CD4-positive, alpha-beta T cell (primary cell): ENCODE measurements around the gene SLC4A5. TPM values are rescaled to one million over a fixed set of nuclear protein-coding genes. Genes with fewer than 3 reads are reported as not detected.

Experiments used
- ATAC-seq: fragments of 200-7000 bp; cut with Tn5 transposase; one replicate; pipeline ENCODE4 v1.10.0; 2022; ENCODE audit warnings: mild to moderate bottlenecking; ENCODE audit not compliant: poor library complexity
- CTCF ChIA-PET: fragments of 350-600 bp; sonication (Branson Sonifier 250); formaldehyde crosslinking; loops from one replicate; lab custom pipeline; 2021; ENCODE audit warnings: antibody characterized with exemption, inconsistent platforms; lab: Charles Lee
- POLR2A ChIA-PET: fragments of 350-600 bp; sonication (Branson Sonifier 250); formaldehyde crosslinking; loops from one replicate; lab custom pipeline; 2021; ENCODE audit warnings: antibody characterized with exemption, inconsistent platforms; lab: Charles Lee
- DNase-seq, 14 experiments: peaks; one replicate each; pipeline ENCODE4 v3.0.0-alpha.2; 2013 to 2020; ENCODE audit warnings: mixed read lengths in 2 of 14
- H3K27ac ChIP-seq, 2 donors: one replicate each; pipeline versions ENCODE4 v1.5.1 to v1.7.0; 2013; ENCODE audit warnings: low read length in 2 of 2, low read depth in 1 of 2, mild to moderate bottlenecking in 1 of 2
- H3K27me3 ChIP-seq, 2 experiments: 1 replicate in 1 of 2; 2 replicates in 1 of 2; pipeline versions ENCODE4 v1.6.1 to v1.7.0; 2013; ENCODE audit warnings: low read length in 2 of 2, control low read depth in 1 of 2, mild to moderate bottlenecking in 1 of 2, moderate library complexity in 1 of 2; ENCODE audit not compliant: insufficient read depth in 2 of 2, control insufficient read depth in 1 of 2
- H3K36me3 ChIP-seq: one replicate; pipeline ENCODE4 v1.6.1; 2013; ENCODE audit warnings: low read length, control low read depth; ENCODE audit not compliant: insufficient read depth
- H3K4me1 ChIP-seq: one replicate; pipeline ENCODE4 v1.6.1; 2013; ENCODE audit warnings: low read length, control low read depth; ENCODE audit not compliant: insufficient read depth
- H3K4me3 ChIP-seq: one replicate; pipeline ENCODE4 v1.5.1; 2013; ENCODE audit warnings: mild to moderate bottlenecking, low read length, moderate library complexity
- H3K9me3 ChIP-seq, 2 experiments: 1 replicate in 1 of 2; 2 replicates in 1 of 2; pipeline versions ENCODE4 v1.6.1 to v1.7.0; 2013; ENCODE audit warnings: low read length in 2 of 2, mild to moderate bottlenecking in 2 of 2, control low read depth in 1 of 2, moderate library complexity in 1 of 2; ENCODE audit not compliant: control insufficient read depth in 1 of 2, insufficient read depth in 1 of 2
- H3K27ac Mint-ChIP-seq: one replicate; pipeline ENCODE4 v1.8.0; 2020; ENCODE audit warnings: mixed read lengths
- H3K27me3 Mint-ChIP-seq: one replicate; pipeline ENCODE4 v1.8.0; 2021; ENCODE audit warnings: mixed read lengths
- H3K36me3 Mint-ChIP-seq: one replicate; pipeline ENCODE4 v1.8.0; 2021; ENCODE audit warnings: low read depth, mixed read lengths
- H3K4me1 Mint-ChIP-seq: one replicate; pipeline ENCODE4 v1.8.0; 2021; ENCODE audit warnings: low read depth, mixed read lengths
- H3K4me3 Mint-ChIP-seq: one replicate; pipeline ENCODE4 v1.8.0; 2020; ENCODE audit warnings: mild to moderate bottlenecking, mixed read lengths
- H3K9me3 Mint-ChIP-seq: one replicate; pipeline ENCODE4 v1.8.0; 2020; ENCODE audit warnings: mixed read lengths
- intact Hi-C, 2 experiments: fragments of 100-400 bp; cut with DNase I in 1 of 2; cut with micrococcal nuclease in 1 of 2; formaldehyde crosslinking; loops; one replicate each; pipeline versions ENCODE4 v1.15.1 to v1.9.0; 2023 to 2025; cut with DNase I, micrococcal nuclease
- total RNA-seq, 174 experiments: library from RNA in 2 of 174; stranded (reverse) in 2 of 174; gene quantifications; one replicate each; pipeline ENCODE4 v1.2.3 and lab custom pipeline; 2021 to 2026
- TF ChIP-seq, protein P1 (sequence below): fragments of 200-600 bp; IDR thresholded peaks from one replicate; pipeline ENCODE4 v1.8.0; 2022; ENCODE audit warnings: antibody characterized with exemption, mild to moderate bottlenecking

Gene SLC4A5
- total RNA-seq, 2 experiments from 2014 or later: 7.8 to 10.4 TPM

DNA sequence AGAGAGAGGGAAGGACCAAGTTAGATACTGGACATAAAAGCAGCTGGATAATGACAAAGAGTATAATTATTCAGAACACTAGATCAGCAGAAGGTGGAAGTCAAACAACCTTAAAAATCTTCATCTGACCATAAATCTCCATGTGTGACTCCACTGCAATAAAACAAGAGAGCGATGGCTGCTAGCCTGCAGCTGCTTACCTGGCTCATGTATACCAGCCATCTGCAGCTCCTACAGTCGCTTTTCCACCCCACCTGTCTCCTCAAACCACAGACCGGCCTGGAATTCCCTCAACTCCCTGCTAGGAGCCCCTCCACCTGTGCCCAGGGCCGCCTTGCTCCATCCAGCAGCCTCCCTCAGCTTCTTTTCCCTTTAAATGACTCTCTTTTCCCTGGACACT lies 64.5 kb downstream of the SLC4A5 start:
- no peak overlapping the region for H3K27ac ChIP-seq
- H3K36me3 ChIP-seq: no peaks in the 10 kb centered on the region
- no peaks in the 10 kb centered on the region for H3K4me1 ChIP-seq
- intact Hi-C loops: no loop called here
- H3K27me3 ChIP-seq: no peaks in the 10 kb centered on the region
- no peaks in the 10 kb centered on the region for H3K27me3 Mint-ChIP-seq
- no peak overlapping the region for H3K4me3 Mint-ChIP-seq
- H3K27ac Mint-ChIP-seq: no peak overlapping the region
- no peaks in the 10 kb centered on the region for H3K9me3 ChIP-seq
- CTCF ChIA-PET: interaction anchor here (1.1 kb wide), 1 partner anchor 56 kb away, joined by 3 read pairs; no protein-coding TSS in a partner anchor
- no peaks in the 10 kb centered on the region for H3K4me1 Mint-ChIP-seq
- TF ChIP-seq, protein P1, sequence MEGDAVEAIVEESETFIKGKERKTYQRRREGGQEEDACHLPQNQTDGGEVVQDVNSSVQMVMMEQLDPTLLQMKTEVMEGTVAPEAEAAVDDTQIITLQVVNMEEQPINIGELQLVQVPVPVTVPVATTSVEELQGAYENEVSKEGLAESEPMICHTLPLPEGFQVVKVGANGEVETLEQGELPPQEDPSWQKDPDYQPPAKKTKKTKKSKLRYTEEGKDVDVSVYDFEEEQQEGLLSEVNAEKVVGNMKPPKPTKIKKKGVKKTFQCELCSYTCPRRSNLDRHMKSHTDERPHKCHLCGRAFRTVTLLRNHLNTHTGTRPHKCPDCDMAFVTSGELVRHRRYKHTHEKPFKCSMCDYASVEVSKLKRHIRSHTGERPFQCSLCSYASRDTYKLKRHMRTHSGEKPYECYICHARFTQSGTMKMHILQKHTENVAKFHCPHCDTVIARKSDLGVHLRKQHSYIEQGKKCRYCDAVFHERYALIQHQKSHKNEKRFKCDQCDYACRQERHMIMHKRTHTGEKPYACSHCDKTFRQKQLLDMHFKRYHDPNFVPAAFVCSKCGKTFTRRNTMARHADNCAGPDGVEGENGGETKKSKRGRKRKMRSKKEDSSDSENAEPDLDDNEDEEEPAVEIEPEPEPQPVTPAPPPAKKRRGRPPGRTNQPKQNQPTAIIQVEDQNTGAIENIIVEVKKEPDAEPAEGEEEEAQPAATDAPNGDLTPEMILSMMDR: no peak
- no peak for ATAC-seq
- H3K4me3 ChIP-seq: no peak overlapping the region
- DNase-seq: no peak
- POLR2A ChIA-PET: no interaction called here
- H3K36me3 Mint-ChIP-seq: peaks cover 12% of the 10 kb centered on the region
- H3K9me3 Mint-ChIP-seq: no peaks in the 10 kb centered on the region

DNA sequence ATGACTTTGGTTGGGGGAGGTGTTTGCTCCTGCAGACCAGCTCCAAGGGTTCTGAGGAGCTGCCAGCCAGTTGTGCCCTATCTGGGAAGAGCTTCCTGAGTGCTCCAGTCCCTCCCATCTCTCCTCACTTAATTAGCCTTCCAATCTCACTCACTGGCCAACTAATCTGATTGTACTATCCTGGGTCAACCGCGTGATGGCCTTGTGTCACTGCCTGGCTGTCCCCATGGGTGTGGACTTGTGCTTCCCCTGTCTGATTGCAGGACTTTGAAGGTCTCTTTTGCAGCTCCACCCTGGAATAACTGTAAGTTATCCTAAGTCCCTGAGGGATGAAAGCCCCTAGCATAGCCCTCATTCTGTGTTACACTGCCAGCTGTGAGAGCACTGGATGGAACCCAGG lies 65.0 kb downstream of the SLC4A5 start:
- H3K4me1 ChIP-seq: no peaks in the 10 kb centered on the region
- no peaks in the 10 kb centered on the region for H3K27me3 Mint-ChIP-seq
- H3K27me3 ChIP-seq: no peaks in the 10 kb centered on the region
- DNase-seq: no peak
- no peak overlapping the region for H3K27ac Mint-ChIP-seq
- no peak overlapping the region for H3K27ac ChIP-seq
- H3K36me3 Mint-ChIP-seq: peaks cover 12% of the 10 kb centered on the region
- no peak overlapping the region for H3K4me3 ChIP-seq
- ChIA-PET CTCF (interaction anchor here (1.1 kb wide), 1 partner anchor 57 kb away, joined by 3 read pairs; no protein-coding TSS in a partner anchor), POLR2A (no interaction called here)
- no peaks in the 10 kb centered on the region for H3K4me1 Mint-ChIP-seq
- no peaks in the 10 kb centered on the region for H3K9me3 ChIP-seq
- no peak for ATAC-seq
- TF ChIP-seq, protein P1: no peak
- no peak overlapping the region for H3K4me3 Mint-ChIP-seq
- no peaks in the 10 kb centered on the region for H3K36me3 ChIP-seq
- intact Hi-C loops: no loop called here
- H3K9me3 Mint-ChIP-seq: no peaks in the 10 kb centered on the region

DNA sequence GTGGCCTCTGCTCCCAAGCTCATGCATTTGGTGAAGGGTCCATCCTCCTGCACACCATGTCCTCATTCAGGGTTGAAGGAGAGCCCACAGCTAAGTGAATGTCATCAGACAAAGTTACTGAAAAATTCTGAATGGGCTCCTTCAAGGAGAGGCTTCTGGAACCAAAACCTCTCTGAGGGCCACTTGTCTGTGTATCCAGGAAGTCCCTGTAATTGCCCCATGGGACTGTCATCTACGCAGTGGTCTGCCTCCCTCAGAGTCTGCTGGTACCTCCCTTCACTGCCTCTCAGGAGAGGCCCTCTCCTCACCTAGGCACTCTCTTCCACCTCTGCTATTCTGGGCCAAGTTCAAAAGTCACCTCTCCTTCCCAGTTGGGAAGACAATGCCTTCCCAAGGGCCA lies 68.0 kb downstream of the SLC4A5 start:
- TF ChIP-seq, protein P1: no peak

More for the DNA sequence above, 68.0 kb downstream of the SLC4A5 start:
- Mint-ChIP-seq H3K27ac (no peak overlapping the region), H3K4me3 (no peak overlapping the region), H3K9me3 (no peaks in the 10 kb centered on the region), H3K27me3 (no peaks in the 10 kb centered on the region), H3K4me1 (peaks cover 4% of the 10 kb centered on the region), H3K36me3 (peaks cover 4% of the 10 kb centered on the region)
- H3K27ac ChIP-seq: no peak overlapping the region
- no peaks in the 10 kb centered on the region for H3K4me1 ChIP-seq
- no peaks in the 10 kb centered on the region for H3K9me3 ChIP-seq
- ChIA-PET CTCF (no interaction called here), POLR2A (no interaction called here)
- H3K36me3 ChIP-seq: no peaks in the 10 kb centered on the region
- intact Hi-C loops: no loop called here
- ATAC-seq (no peak), DNase-seq (no peak)
- H3K27me3 ChIP-seq: no peaks in the 10 kb centered on the region
- no peak overlapping the region for H3K4me3 ChIP-seq
